ENCODE results near the gene FAM118A.

FAM118A gene

GRCh38 chr22:45312415-45312814 lies 2.7 kb downstream of the FAM118A start:
- Mint-ChIP-seq H3K9me3 (no peaks in the 10 kb centered on the region), H3K27me3 (ENCODE audit: low read depth) (no peaks in the 10 kb centered on the region), H3K4me3 (no peak overlapping the region), H3K36me3 (ENCODE audit: low read depth) (peaks cover 23% of the 10 kb centered on the region), H3K4me1 (ENCODE audit: low read depth) (peaks cover 46% of the 10 kb centered on the region), H3K27ac (peak overlapping the region; percentile 13)

- Mint-ChIP-seq H3K4me3 (no peak overlapping the region), H3K36me3 (ENCODE audit: low read depth) (peaks cover 23% of the 10 kb centered on the region), H3K4me1 (ENCODE audit: low read depth) (peaks cover 50% of the 10 kb centered on the region), H3K27me3 (ENCODE audit: low read depth) (no peaks in the 10 kb centered on the region), H3K9me3 (no peaks in the 10 kb centered on the region), H3K27ac (no peak overlapping the region)
These were observed 3.1 kb downstream of the FAM118A start for GRCh38 chr22:45312856-45313255.

GRCh38 chr22:45314054-45314721 lies 4.5 kb downstream of the FAM118A start:
- Mint-ChIP-seq H3K27ac (peak overlapping the region; percentile 1), H3K4me1 (ENCODE audit: low read depth) (peaks cover 56% of the 10 kb centered on the region), H3K27me3 (ENCODE audit: low read depth) (no peaks in the 10 kb centered on the region), H3K36me3 (ENCODE audit: low read depth) (peaks cover 22% of the 10 kb centered on the region), H3K4me3 (no peak overlapping the region), H3K9me3 (no peaks in the 10 kb centered on the region)

GRCh38 chr22:45314786-45315185 lies 5.1 kb downstream of the FAM118A start:
- Mint-ChIP-seq H3K27ac (no peak overlapping the region), H3K9me3 (no peaks in the 10 kb centered on the region), H3K4me3 (no peak overlapping the region), H3K36me3 (ENCODE audit: low read depth) (peaks cover 23% of the 10 kb centered on the region), H3K27me3 (ENCODE audit: low read depth) (no peaks in the 10 kb centered on the region), H3K4me1 (ENCODE audit: low read depth) (peaks cover 59% of the 10 kb centered on the region)

- H3K4me3 Mint-ChIP-seq = no peak overlapping the region
- no peaks in the 10 kb centered on the region for H3K9me3 Mint-ChIP-seq
- no peaks in the 10 kb centered on the region for H3K27me3 Mint-ChIP-seq (ENCODE audit: low read depth)
- peak overlapping the region; percentile 96 for H3K27ac Mint-ChIP-seq
- H3K36me3 Mint-ChIP-seq (ENCODE audit: low read depth) = peaks cover 25% of the 10 kb centered on the region
- H3K4me1 Mint-ChIP-seq (ENCODE audit: low read depth) = peaks cover 56% of the 10 kb centered on the region
These were observed 7.2 kb downstream of the FAM118A start for GRCh38 chr22:45316796-45317526.

- Mint-ChIP-seq H3K27me3 (ENCODE audit: low read depth) (no peaks in the 10 kb centered on the region), H3K9me3 (no peaks in the 10 kb centered on the region), H3K36me3 (ENCODE audit: low read depth) (peaks cover 25% of the 10 kb centered on the region), H3K27ac (peak overlapping the region; percentile 96), H3K4me3 (peak overlapping the region; percentile 75), H3K4me1 (ENCODE audit: low read depth) (peaks cover 51% of the 10 kb centered on the region)
These were observed 7.9 kb downstream of the FAM118A start for GRCh38 chr22:45317551-45318167.

GRCh38 chr22:45318168-45318557 lies 8.4 kb downstream of the FAM118A start:
- peaks cover 22% of the 10 kb centered on the region for H3K36me3 Mint-ChIP-seq (ENCODE audit: low read depth)
- H3K27me3 Mint-ChIP-seq (ENCODE audit: low read depth) = no peaks in the 10 kb centered on the region
- H3K9me3 Mint-ChIP-seq = no peaks in the 10 kb centered on the region
- peak overlapping the region; percentile 96 for H3K27ac Mint-ChIP-seq
- peaks cover 49% of the 10 kb centered on the region for H3K4me1 Mint-ChIP-seq (ENCODE audit: low read depth)
- H3K4me3 Mint-ChIP-seq = peak overlapping the region; percentile 75

- peak overlapping the region; percentile 96 for H3K27ac Mint-ChIP-seq
- peaks cover 51% of the 10 kb centered on the region for H3K4me1 Mint-ChIP-seq (ENCODE audit: low read depth)
- H3K27me3 Mint-ChIP-seq (ENCODE audit: low read depth) = no peaks in the 10 kb centered on the region
- peak overlapping the region; percentile 75 for H3K4me3 Mint-ChIP-seq
- peaks cover 26% of the 10 kb centered on the region for H3K36me3 Mint-ChIP-seq (ENCODE audit: low read depth)
- H3K9me3 Mint-ChIP-seq = no peaks in the 10 kb centered on the region
These were observed 9.0 kb downstream of the FAM118A start for GRCh38 chr22:45318558-45319323.

- peaks cover 50% of the 10 kb centered on the region for H3K4me1 Mint-ChIP-seq (ENCODE audit: low read depth)
- H3K27ac Mint-ChIP-seq = peak overlapping the region; percentile 96
- H3K27me3 Mint-ChIP-seq (ENCODE audit: low read depth) = no peaks in the 10 kb centered on the region
- H3K9me3 Mint-ChIP-seq = no peaks in the 10 kb centered on the region
- H3K36me3 Mint-ChIP-seq (ENCODE audit: low read depth) = peaks cover 32% of the 10 kb centered on the region
- H3K4me3 Mint-ChIP-seq = peak overlapping the region; percentile 75
These were observed 9.6 kb downstream of the FAM118A start for GRCh38 chr22:45319324-45319685.

GRCh38 chr22:45320357-45320976 lies 10.7 kb downstream of the FAM118A start:
- peak overlapping the region; percentile 75 for H3K4me3 Mint-ChIP-seq

GRCh38 chr22:45321827-45322226 lies 12.1 kb downstream of the FAM118A start:
- no peaks in the 10 kb centered on the region for H3K9me3 Mint-ChIP-seq
- peak overlapping the region; percentile 73 for H3K27ac Mint-ChIP-seq
- peaks cover 42% of the 10 kb centered on the region for H3K36me3 Mint-ChIP-seq (ENCODE audit: low read depth)
- H3K4me1 Mint-ChIP-seq (ENCODE audit: low read depth) = peaks cover 49% of the 10 kb centered on the region
- H3K27me3 Mint-ChIP-seq (ENCODE audit: low read depth) = no peaks in the 10 kb centered on the region
- H3K4me3 Mint-ChIP-seq = no peak overlapping the region

More at GRCh38 chr22:45320357-45320976, 10.7 kb downstream of the FAM118A start:
- no peaks in the 10 kb centered on the region for H3K27me3 Mint-ChIP-seq (ENCODE audit: low read depth)
- H3K4me1 Mint-ChIP-seq (ENCODE audit: low read depth) = peaks cover 47% of the 10 kb centered on the region
- H3K27ac Mint-ChIP-seq = peak overlapping the region; percentile 96
- H3K36me3 Mint-ChIP-seq (ENCODE audit: low read depth) = peaks cover 35% of the 10 kb centered on the region
- H3K9me3 Mint-ChIP-seq = no peaks in the 10 kb centered on the region

GRCh38 chr22:45322873-45323525 lies 13.3 kb downstream of the FAM118A start:
- H3K4me3 Mint-ChIP-seq = peak overlapping the region; percentile 38

GRCh38 chr22:45323695-45324094 lies 14.0 kb downstream of the FAM118A start:
- Mint-ChIP-seq H3K27me3 (ENCODE audit: low read depth) (no peaks in the 10 kb centered on the region), H3K9me3 (no peaks in the 10 kb centered on the region), H3K4me3 (no peak overlapping the region), H3K4me1 (ENCODE audit: low read depth) (peaks cover 35% of the 10 kb centered on the region), H3K36me3 (ENCODE audit: low read depth) (peaks cover 48% of the 10 kb centered on the region), H3K27ac (no peak overlapping the region)

More at GRCh38 chr22:45322873-45323525, 13.3 kb downstream of the FAM118A start:
- Mint-ChIP-seq H3K9me3 (no peaks in the 10 kb centered on the region), H3K4me1 (ENCODE audit: low read depth) (peaks cover 41% of the 10 kb centered on the region), H3K27ac (peak overlapping the region; percentile 34), H3K36me3 (ENCODE audit: low read depth) (peaks cover 48% of the 10 kb centered on the region), H3K27me3 (ENCODE audit: low read depth) (no peaks in the 10 kb centered on the region)
